ENCODE measurements around the gene ACSL1. TPM values are rescaled to one million over a fixed set of nuclear protein-coding genes. Genes with fewer than 3 reads are reported as not detected.

Gene ACSL1
- total and polyA plus RNA-seq, 9 of the 15 experiments (the other 6 are each of a cell fraction or from before 2014, with no cell fraction given), result 6.7 to 24.1 (median 15.0) TPM

- intact Hi-C loops (cut with micrococcal nuclease), result no loop called here
- WGBS (ENCODE audit: insufficient coverage, low coverage, missing lambda C conversion rate), result 23% methylated on average over 1 of the region's 3 CpGs
- Histone ChIP-seq H3K79me2 (ENCODE audit: control insufficient read depth, insufficient read depth, low read length) (no peaks in the 10 kb centered on the region; the same call in 2 of the 3 replicates), H2AFZ (ENCODE audit: low read depth, low read length) (no peak overlapping the region), H3K36me3 (ENCODE audit: control insufficient read depth, insufficient read depth, low read length) (no peaks in the 10 kb centered on the region), H3K4me1 (replicated peaks in 1 of 2; ENCODE audit: control insufficient read depth in 2 of 2, insufficient read depth in 2 of 2, low read length in 2 of 2) (peaks cover 12 to 18% of the 10 kb centered on the region in 2 experiments), H3K4me3 (no peak overlapping the region), H3K9ac (ENCODE audit: insufficient read depth in 1 of 2, low read depth in 2 of 2, low read length in 2 of 2) (no peak overlapping the region), H3K9me1 (ENCODE audit: control insufficient read depth, insufficient read depth, low read length) (no peaks in the 10 kb centered on the region), H3K9me3 (replicated peaks; ENCODE audit: control insufficient read depth, insufficient read depth, low read depth, low read length) (no peaks in the 10 kb centered on the region), H3K27ac (ENCODE audit: extremely low read depth, low read depth, low read length) (no peak overlapping the region), H3K27me3 (ENCODE audit: control insufficient read depth in 2 of 2, insufficient read depth in 2 of 2, low read length in 2 of 2) (no peaks in the 10 kb centered on the region), H3K4me2 (ENCODE audit: insufficient read depth, low read length) (no peak overlapping the region), H4K20me1 (replicated peaks; ENCODE audit: control insufficient read depth, insufficient read depth, low read length) (no peaks in the 10 kb centered on the region)
- ChIA-PET CTCF (ENCODE audit: low intra/inter-chr PET ratio) (no interaction called here), POLR2A (interaction anchor here (1.1 to 1.6 kb wide), 2 partner anchors 10 to 14 kb away, joined by 3 to 9 read pairs; no protein-coding TSS in a partner anchor)
- in situ Hi-C loops (cut with MboI), result no loop called here
- FAIRE-seq (no peak), DNase-seq (ENCODE audit: extremely low read depth in 1 of 4, low spot score in 3 of 4) (no peak), ATAC-seq (no peak)
- TF ChIP-seq RFX1 (IDR thresholded peaks at IDR 0.05) (no peak), MNT (conservative IDR thresholded peaks at IDR 0.05) (no peak), ZNF134 (CRISPR knock-in tag; conservative IDR thresholded peaks at IDR 0.05) (no peak), EZH2 (IDR thresholded peaks at IDR 0.05; ENCODE audit: borderline replicate concordance, low read depth, low read length) (no peak), ZNF57 (CRISPR knock-in tag; IDR thresholded peaks at IDR 0.05) (no peak), ZNF146 (CRISPR knock-in tag; IDR thresholded peaks at IDR 0.05; ENCODE audit: unreplicated experiment) (no peak), ZNF165 (CRISPR knock-in tag; IDR thresholded peaks at IDR 0.05; ENCODE audit: borderline replicate concordance) (no peak), RBM22 (IDR thresholded peaks at IDR 0.05; ENCODE audit: low read depth, low read length, poor library complexity, severe bottlenecking) (no peak)
- TF ChIP-seq, protein P1, sequence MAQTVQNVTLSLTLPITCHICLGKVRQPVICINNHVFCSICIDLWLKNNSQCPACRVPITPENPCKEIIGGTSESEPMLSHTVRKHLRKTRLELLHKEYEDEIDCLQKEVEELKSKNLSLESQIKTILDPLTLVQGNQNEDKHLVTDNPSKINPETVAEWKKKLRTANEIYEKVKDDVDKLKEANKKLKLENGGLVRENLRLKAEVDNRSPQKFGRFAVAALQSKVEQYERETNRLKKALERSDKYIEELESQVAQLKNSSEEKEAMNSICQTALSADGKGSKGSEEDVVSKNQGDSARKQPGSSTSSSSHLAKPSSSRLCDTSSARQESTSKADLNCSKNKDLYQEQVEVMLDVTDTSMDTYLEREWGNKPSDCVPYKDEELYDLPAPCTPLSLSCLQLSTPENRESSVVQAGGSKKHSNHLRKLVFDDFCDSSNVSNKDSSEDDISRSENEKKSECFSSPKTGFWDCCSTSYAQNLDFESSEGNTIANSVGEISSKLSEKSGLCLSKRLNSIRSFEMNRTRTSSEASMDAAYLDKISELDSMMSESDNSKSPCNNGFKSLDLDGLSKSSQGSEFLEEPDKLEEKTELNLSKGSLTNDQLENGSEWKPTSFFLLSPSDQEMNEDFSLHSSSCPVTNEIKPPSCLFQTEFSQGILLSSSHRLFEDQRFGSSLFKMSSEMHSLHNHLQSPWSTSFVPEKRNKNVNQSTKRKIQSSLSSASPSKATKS (CRISPR knock-in tag; IDR thresholded peaks at IDR 0.05), result no peak
- TF ChIP-seq, protein P2, sequence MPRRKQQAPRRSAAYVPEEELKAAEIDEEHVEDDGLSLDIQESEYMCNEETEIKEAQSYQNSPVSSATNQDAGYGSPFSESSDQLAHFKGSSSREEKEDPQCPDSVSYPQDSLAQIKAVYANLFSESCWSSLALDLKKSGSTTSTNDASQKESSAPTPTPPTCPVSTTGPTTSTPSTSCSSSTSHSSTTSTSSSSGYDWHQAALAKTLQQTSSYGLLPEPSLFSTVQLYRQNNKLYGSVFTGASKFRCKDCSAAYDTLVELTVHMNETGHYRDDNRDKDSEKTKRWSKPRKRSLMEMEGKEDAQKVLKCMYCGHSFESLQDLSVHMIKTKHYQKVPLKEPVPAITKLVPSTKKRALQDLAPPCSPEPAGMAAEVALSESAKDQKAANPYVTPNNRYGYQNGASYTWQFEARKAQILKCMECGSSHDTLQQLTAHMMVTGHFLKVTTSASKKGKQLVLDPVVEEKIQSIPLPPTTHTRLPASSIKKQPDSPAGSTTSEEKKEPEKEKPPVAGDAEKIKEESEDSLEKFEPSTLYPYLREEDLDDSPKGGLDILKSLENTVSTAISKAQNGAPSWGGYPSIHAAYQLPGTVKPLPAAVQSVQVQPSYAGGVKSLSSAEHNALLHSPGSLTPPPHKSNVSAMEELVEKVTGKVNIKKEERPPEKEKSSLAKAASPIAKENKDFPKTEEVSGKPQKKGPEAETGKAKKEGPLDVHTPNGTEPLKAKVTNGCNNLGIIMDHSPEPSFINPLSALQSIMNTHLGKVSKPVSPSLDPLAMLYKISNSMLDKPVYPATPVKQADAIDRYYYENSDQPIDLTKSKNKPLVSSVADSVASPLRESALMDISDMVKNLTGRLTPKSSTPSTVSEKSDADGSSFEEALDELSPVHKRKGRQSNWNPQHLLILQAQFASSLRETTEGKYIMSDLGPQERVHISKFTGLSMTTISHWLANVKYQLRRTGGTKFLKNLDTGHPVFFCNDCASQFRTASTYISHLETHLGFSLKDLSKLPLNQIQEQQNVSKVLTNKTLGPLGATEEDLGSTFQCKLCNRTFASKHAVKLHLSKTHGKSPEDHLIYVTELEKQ (CRISPR knock-in tag; IDR thresholded peaks at IDR 0.05), result no peak
- TF ChIP-seq, protein P3, sequence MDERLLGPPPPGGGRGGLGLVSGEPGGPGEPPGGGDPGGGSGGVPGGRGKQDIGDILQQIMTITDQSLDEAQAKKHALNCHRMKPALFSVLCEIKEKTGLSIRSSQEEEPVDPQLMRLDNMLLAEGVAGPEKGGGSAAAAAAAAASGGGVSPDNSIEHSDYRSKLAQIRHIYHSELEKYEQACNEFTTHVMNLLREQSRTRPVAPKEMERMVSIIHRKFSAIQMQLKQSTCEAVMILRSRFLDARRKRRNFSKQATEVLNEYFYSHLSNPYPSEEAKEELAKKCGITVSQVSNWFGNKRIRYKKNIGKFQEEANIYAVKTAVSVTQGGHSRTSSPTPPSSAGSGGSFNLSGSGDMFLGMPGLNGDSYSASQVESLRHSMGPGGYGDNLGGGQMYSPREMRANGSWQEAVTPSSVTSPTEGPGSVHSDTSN (CRISPR knock-in tag; IDR thresholded peaks at IDR 0.05; ENCODE audit: low read depth), result no peak
- TF ChIP-seq, protein P3 (tag; conservative IDR thresholded peaks at IDR 0.05; ENCODE audit: low read depth), result no peak
- BruUV-seq (replicated peaks), result no TSS peak
These were observed 20.8 kb upstream of the ACSL1 start for GRCh38 chr4:184846531-184846930.

Measured in K562 (cell line).